KBM-7 (cell line): Measurements from ENCODE around the gene ITPRIPL1.
"Not testable (repeated sequence)": the region's sequence is repeated elsewhere in the genome, so short reads cannot be mapped to it uniquely, and the experiment has no call there.

Experiments used
- DNase-seq: peaks from one replicate; pipeline ENCODE4 v3.0.0-alpha.2; 2015
- in situ Hi-C: fragments of 300-500 bp; cut with MboI; formaldehyde crosslinking; loops from 2 replicates; pipeline ENCODE4 v1.14.3; 2020; ENCODE audit warnings: low sequenced_read_pairs, low pct_unique_long_range_greater_than_20kb, mixed read lengths

Gene ITPRIPL1, protein sequence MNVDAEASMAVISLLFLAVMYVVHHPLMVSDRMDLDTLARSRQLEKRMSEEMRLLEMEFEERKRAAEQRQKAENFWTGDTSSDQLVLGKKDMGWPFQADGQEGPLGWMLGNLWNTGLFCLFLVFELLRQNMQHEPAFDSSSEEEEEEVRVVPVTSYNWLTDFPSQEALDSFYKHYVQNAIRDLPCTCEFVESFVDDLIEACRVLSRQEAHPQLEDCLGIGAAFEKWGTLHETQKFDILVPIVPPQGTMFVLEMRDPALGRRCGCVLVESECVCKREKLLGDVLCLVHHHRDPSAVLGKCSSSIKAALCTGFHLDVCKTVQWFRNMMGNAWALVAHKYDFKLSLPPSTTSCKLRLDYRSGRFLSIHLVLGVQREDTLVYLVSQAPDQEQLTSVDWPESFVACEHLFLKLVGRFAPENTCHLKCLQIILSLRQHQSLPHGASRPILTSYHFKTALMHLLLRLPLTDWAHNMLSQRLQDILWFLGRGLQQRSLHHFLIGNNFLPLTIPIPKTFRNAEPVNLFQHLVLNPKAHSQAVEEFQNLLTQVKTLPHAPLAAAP

GRCh38 chr2:96325041-96325883 is at the start of gene ITPRIPL1:
ITPRIPL1 (plus strand) TSS chr2:96325317; CDS start chr2:96325840, 523 bp downstream.
- in situ Hi-C loops, result no loop called here
- DNase-seq, result peak; percentile 59

- DNase-seq, result no peak
- in situ Hi-C loops, result no loop called here
These were observed 48.2 kb upstream of the ITPRIPL1 start for GRCh38 chr2:96276787-96277499.

GRCh38 chr2:96287273-96287856 is 37.8 kb upstream of the ITPRIPL1 start:
- in situ Hi-C loops, result no loop called here
- no peak for DNase-seq

GRCh38 chr2:96291751-96292150 is 33.4 kb upstream of the ITPRIPL1 start:
- in situ Hi-C loops, result no loop called here
- DNase-seq, result no peak

DNA sequence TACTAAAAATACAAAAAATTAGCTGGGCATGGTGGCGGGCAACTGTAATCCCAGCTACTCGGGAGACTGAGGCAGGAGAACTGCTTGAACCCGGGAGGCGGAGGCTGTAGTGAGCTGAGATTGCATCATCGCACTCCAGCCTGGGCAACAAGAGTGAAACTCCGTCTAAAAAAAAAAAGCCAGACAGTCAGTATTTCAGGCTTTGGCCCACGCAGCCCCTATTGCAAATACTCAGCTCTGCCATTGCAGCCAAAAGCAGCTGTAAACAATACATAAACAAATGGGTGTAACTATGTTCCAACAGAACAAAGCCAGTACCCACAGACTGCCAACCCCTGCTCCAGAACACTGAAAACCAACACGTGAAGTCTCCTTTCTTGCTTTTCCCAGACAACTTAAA is 30.8 kb upstream of the ITPRIPL1 start:
- in situ Hi-C loops, DNase-seq: not testable (repeated sequence)

DNA sequence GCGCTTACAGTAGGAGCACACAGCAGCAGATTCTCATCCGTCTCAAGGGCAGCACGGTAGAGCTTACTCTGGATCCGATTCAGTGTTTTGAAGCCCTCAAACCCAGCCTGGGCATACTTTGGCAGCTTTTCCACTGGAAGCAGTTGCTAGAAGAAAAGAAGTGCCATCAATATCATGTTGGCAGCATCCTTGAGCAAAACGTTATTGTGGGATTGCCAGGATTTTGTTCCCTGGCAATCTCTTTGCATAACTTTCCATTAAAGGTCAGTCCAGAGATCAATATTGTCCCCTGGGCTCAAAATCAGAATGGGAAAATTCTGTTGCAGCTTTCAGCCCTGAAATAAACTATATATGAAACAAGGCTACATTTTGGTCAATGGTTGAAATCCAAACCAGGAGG is 28.2 kb upstream of the ITPRIPL1 start:
- no peak for DNase-seq
- in situ Hi-C loops, result no loop called here

- in situ Hi-C loops, result no loop called here
- no peak for DNase-seq
These were observed 23.3 kb upstream of the ITPRIPL1 start for GRCh38 chr2:96301865-96302264.

DNA sequence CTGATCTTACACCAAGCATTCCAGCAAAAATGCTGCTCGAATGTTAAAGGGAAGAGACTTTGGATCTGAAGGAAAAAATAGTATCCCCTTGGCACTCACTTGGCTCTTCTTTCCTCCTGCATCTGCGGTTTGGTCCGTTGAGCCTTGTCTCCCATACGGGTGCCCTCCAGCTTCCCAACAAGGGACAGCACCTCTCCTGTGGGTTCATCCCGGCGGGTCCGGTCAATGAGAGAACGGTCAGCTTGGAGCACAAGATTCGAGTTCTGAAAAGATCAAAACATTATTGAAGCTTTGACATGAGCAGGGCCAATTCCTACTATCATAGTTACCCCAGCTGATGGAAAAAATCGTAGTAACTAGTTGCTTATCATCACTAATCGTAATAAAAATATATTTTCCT is 20.5 kb upstream of the ITPRIPL1 start:
- in situ Hi-C loops, result no loop called here
- DNase-seq, result no peak

GRCh38 chr2:96305091-96305978 is 19.8 kb upstream of the ITPRIPL1 start, which contains the start of gene SNRNP200:
SNRNP200 (minus strand) TSS chr2:96305546; CDS start chr2:96305437, 109 bp downstream.
- in situ Hi-C loops, result no loop called here
- DNase-seq, result peak; percentile 96

DNA sequence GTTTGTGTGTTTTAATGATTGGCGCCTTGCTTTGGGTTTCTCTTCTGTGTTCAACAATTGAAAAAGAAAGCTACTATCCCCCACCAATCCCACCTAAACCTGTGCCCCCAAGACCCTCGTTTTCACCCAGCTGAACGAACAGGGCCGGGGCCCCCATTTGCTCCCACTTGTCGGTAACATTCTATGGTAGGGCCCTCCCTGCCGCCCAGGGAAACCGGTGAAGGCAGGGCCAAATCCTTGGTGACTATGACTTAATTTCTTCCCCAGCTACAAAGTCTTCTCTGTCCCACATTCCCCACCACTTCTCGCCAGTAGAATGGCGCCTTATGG is 19.2 kb upstream of the ITPRIPL1 start:
- in situ Hi-C loops, result no loop called here
- no peak for DNase-seq

GRCh38 chr2:96306370-96306769 is 18.7 kb upstream of the ITPRIPL1 start:
- in situ Hi-C loops, result no loop called here
- no peak for DNase-seq

DNA sequence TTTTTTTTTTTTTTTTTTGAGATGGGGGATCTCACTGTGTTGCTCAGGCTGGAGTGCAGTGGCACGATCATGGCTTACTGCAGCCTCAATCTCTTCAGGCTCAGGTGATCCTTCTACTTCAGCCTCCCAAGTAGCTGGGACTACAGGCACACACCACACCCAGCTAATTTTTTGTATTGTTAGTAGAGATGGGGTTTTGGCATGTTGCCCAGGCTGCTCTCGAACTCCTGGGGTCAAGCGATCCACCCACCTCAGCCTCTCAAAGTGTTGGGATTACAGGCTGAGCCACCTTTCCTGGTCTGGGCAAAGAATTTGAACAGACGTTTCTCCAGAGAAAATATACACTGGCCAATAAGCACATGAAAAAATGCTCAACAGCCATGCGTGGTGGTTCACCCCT is 16.9 kb upstream of the ITPRIPL1 start:
- DNase-seq, result no peak

GRCh38 chr2:96315005-96315399 is 10.1 kb upstream of the ITPRIPL1 start:
- DNase-seq, result no peak
- in situ Hi-C loops, result no loop called here

More for the DNA sequence above, 16.9 kb upstream of the ITPRIPL1 start:
- in situ Hi-C loops, result no loop called here

DNA sequence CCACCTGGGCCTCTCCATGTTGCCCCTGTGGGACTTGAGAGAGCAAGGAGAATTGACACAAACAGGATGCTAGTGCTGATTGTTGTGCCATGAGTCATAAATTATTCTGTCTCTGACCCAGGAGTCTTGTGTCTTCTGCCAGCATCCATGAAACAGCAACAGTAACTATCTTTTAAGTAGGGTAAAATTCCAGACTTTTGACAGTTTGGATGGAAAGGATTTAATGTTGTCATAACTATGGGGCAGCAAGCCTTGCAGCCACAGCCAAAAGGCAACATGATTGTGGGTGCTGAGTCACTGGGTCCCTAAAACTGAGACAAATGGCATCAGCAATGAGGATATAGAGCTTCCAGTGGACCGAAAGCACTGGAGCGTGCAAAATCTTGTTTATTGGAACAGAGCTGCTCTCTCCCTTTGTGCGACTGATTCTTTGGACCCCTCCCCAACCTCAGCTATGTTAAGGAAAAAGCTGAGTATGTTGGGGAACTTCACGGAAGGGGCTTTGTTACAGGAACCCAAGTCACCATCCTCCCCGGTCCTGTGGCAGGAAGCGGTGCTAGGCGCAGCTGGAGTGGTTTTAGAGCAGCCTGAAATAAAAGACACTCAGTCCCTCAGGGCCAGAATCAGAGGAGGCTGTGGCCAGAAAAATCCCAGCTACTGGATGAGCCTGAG is 9.6 kb upstream of the ITPRIPL1 start:
- in situ Hi-C loops, result no loop called here
- DNase-seq, result peak; percentile 35

- in situ Hi-C loops, result no loop called here
- DNase-seq, result no peak
These were observed 8.1 kb upstream of the ITPRIPL1 start for GRCh38 chr2:96316999-96317398.

DNA sequence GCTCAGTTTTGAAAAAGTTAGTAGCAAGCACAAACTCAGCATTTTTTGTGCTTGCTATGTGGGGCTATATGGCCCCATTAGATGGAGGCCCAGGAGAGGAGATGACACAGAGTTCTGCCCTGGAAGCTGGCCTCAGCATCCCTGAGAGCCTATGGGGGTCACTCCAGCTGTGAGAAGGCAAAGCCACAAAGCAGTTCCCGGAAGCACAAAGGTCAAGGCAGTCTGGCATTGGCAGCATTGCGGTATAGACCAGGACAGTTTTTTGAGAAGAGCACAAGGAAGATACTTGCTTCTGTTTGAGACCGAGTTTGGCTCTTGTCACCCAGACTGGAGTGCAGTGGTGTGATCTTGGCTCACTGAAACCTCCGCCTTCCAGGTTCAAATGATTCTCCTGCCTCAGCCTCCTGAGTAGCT is 7.5 kb upstream of the ITPRIPL1 start:
- in situ Hi-C loops, result no loop called here
- DNase-seq, result no peak

DNA sequence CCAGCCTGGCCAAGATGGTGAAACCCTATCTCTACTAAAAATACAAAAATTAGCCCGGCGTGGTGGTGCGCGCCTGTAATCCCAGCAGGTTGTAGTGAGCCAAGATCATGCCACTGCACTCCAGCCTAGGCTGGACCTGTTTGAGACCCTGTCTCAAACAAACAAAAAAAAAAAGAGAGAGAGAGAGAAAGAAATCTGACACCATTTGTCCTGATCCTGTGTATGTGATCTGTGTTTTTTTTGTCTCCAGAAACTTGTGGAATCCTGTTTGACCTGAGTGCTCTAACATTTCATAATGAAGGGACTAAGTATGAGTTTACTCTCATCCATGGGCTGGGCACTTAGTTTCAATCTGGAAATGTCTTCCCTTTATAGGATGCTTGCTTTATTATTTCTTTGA is 6.4 kb upstream of the ITPRIPL1 start:
- no peak for DNase-seq
- in situ Hi-C loops, result no loop called here

GRCh38 chr2:96319396-96319795 is 5.7 kb upstream of the ITPRIPL1 start:
- no peak for DNase-seq
- in situ Hi-C loops, result no loop called here
